T-helper 2 cell (primary cell): ENCODE results near the gene C1QTNF12.

Experiments
- DNase-seq, 5 experiments: peaks; one replicate each; pipeline versions ENCODE4 v3.0.0 to v3.0.0-alpha.2; 2012 to 2022

Gene C1QTNF12

DNA sequence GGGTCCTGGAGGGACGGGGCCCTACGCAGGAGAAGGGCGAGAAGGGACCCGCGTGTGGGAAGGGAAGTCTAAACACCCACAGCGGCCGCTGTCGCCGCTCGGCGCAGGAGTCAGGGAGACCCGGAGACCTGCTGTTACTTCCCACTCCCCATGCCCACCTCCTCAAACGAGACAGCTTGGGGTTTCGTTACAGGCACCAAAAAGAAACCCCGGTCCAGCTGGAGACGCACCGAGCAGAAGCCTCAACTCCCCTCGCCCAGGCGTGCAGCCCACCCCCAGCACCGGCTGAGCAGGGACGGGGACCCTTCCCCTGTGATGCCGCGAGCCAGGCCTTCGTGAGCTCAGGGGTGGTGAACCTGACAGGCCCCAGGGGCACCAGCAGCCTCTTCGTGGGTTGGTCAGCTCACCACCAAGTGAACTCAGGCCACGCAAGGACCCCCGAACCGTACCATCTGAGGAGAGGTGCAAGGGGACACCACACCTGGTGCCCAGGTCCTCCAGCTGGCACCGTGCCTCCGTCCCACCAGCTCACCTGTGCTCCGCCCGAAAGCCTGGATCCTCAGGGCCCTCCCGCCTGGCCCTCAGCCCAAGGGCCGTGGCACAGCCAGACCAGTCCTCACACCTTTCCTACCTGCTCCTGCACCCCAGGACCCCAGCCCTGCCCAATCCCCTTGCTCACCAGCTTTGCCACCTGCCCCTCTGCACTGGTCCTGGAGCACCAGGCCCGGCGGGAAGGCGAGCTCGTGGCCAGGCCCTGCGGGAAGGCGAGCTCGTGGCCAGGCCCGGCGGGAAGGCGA, 19.8 kb downstream of the C1QTNF12 start:
- DNase-seq: no peak

GRCh38 chr1:1225913-1226312, 20.6 kb downstream of the C1QTNF12 start:
- DNase-seq: no peak

DNA sequence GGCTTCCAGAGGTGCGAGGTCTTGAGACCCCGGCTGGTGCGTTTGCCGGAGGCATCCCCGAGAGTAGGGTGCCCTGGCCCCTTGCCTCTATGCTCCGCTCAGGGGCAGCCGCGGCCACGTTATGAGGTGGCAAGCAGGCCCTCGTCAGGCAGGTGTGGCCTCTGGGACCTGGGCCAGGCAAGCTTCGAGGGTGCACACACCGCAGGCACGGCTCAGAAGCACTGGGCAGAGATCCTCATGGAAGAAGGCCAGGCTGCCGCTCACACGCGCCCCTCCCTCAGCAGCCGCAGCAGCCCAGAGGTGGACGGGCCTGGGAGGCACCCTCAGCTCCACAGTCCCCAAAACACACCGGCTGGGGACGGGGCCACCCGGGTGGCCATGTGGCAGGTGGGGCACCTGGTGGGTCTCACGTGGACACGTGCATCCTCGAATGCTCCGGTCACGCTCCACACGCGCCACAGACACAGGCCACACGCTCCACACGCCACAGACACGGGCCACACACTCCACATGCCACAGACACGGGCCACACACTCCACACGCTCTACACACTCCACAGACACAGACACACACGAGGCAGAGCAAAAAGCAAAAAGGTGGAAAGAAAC, 21.2 kb downstream of the C1QTNF12 start:
- no peak for DNase-seq

- no peak for DNase-seq
These were observed 22.6 kb downstream of the C1QTNF12 start for GRCh38 chr1:1223891-1224290.

- DNase-seq: no peak
These were observed 23.2 kb downstream of the C1QTNF12 start for GRCh38 chr1:1223321-1223720.

- DNase-seq: no peak
These were observed 23.8 kb downstream of the C1QTNF12 start for GRCh38 chr1:1222575-1223225.

- no peak for DNase-seq
These were observed 24.5 kb downstream of the C1QTNF12 start for GRCh38 chr1:1221887-1222574.

- no peak for DNase-seq
These were observed 26.3 kb downstream of the C1QTNF12 start for GRCh38 chr1:1220197-1220596.

DNA sequence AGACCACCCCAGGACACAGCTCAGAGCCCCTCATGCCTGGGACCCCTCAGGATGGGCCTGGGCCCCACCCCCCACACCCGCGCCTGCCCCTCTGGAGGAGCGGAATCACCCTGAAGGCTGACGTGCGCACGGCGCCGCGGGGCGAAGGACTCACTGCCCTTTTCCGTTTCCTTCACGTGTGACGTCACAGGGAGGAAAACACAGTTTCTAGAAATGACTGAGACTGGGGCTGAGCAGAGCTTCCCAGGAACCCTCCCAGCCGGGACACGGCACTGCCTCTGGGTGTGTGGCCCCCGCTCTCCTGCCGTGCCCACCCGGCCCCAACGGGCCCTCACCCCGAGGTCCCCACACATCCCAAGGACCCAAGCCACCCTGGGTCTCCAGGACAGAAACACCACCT, 27.2 kb downstream of the C1QTNF12 start:
- peak in 3 of 5 experiments; percentile 54 to 92 (median 59) for DNase-seq

GRCh38 chr1:1218524-1219200, 27.9 kb downstream of the C1QTNF12 start:
- DNase-seq: no peak

DNA sequence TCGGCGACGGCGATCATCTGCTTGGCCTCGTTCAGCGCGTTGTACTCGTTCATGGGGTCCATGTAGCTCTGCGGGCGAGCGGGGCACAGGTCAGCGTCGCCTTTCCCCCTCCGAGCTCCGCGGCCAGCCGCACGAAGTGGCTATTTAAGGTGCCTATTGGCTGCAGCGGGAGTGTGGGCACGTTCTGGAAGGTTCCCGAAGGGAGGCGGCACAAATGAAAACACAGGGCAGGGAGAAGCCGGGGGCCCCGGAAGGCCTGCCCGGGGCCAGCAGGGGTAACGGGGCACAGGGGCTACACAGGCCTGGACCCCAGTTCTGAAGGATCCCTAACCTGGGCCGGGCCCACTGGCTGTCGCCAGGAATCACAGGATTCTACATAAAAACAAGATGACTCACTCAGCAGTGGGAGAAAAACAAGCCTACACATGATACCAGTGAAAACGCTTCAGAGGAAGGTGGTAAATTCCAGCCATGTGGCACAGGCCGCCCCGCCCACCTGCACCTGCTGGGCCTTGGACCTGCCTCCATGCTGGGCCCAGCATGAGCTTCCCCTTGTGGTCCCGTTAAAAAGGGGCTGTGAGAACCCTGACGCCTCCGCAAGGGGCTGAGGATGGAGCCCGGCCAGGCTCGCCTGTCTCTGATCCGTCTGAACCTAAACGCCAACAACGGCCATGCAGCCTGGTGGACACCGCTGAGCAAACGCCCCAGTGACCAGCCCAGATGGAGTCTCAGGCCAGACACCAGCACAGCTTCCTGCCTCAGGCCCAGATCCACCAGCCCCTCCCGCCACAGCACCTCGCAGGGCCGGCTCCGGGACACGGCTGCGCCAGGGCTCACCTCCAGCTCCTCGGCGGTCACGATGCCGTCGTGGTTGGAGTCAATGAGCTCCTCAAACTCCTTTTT, 28.6 kb downstream of the C1QTNF12 start:
- DNase-seq: peak in 2 of 5 experiments; percentile 48 to 52

GRCh38 chr1:1216770-1217620, 29.5 kb downstream of the C1QTNF12 start:
- DNase-seq: peak in 4 of 5 experiments; percentile 37 to 90 (median 59)

- no peak for DNase-seq
These were observed 30.5 kb downstream of the C1QTNF12 start for GRCh38 chr1:1215881-1216605.

GRCh38 chr1:1215080-1215676, 31.3 kb downstream of the C1QTNF12 start:
- no peak for DNase-seq

GRCh38 chr1:1213345-1214265, 32.9 kb downstream of the C1QTNF12 start, which contains the start of gene TNFRSF4:
Gene TNFRSF4, minus strand, starts transcription at chr1:1214153. Its CDS starts 26 bp downstream, at chr1:1214127.
- DNase-seq: peak in 4 of 5 experiments; percentile 32 to 69 (median 52)

DNA sequence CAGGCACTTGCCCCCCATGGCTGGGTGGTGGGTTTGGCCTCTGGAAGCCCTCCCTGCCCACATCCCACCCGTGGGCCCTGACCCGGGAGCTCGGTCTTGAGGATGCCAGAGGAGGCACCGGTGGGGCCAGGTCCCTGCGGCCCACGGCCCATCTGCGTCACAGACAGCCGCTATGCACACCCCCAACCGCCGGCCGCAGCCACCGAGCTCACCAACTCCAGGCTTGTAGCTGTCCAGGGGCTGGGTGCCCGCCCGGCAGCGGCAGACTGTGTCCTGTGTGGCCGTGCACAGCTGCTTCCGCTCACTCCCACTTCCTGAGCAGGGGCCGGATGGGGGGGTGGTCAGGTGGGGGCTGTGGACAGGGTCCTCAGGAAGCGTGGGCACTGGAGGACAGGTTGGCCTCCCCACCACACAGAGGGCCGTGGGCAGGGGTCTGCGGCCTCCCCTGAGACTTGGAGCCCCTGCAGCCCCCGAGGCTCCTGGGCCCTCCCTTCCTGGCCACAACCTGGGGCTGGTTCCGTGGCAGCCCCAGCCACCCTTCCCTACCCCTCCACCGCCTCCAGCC, 33.7 kb downstream of the C1QTNF12 start:
- DNase-seq: peak in 3 of 5 experiments; percentile 36 to 85 (median 73)
